Colon (tissue), 2 donors: Measurements from ENCODE around the gene SMC3.
"Not testable (repeated sequence)": the region's sequence is repeated elsewhere in the genome, so short reads cannot be mapped to it uniquely, and the experiment has no call there.

Source experiments
- FAIRE-seq: peaks from 2 replicates; lab custom pipeline; 2012; peaks lifted over from hg19 to GRCh38; lab: Jason Lieb, UNC
- donor health status: control.
- donor health status: control.

Gene SMC3

DNA sequence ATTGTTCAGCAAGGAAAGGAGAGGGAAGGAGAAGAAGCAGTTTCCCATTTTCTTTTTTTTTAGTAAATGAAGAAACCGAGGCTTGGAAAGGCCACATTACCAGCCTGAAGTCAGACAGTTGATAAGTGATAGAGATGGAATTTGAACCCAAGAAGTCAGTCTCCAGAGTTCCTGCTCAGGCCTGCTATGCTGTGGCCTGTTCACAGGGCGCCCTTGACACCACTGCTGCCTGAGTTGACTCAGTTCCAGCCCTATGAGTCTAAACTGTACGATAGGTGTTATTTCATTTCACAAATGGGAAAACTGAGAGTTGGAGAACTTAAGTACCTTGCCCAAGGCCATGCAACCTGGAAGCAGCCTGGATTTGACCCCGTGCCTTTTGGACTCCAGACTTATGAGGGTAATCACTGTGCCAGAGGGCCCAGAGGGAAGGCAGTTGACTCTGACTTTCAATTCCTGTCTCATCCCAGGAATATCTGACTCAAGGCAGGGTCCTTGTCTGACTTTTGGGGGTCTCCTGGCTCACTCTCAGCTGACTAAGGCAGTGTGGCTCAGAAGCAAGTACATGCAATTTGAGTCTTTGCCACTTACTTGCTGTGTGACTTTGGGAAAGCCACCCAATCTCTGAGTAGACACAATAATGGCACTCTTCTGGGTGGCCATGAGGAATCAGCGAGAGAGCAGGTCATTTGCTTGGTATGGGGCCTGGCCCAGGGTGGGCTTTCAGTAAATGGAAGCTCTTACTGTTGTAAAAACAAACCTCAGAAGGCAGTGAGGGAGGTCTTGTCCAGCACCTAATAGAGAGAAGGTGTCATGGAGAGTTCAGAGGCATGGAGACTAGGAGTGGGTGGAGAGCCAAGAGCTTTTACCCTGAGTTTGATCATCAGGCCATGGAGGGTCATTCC is 58.7 kb downstream of the SMC3 start:
- no peak for FAIRE-seq

DNA sequence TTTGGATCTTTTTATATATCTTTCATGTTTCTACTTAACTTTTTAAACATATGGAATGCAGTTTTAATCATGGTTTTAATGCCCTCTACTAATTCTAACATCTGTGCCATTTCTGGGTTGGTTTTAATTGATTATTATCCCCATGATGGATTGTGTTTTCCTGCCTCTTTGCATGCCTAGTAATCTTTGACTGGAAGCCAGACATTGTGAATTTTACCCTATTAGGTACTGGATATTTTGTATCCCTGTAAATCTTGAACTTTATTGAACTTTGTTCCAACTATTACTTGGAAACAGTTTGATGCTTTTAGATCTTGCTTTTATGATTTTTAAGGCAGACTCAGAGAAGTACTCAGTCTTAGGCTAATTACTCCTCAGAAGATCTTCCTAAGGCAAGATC is 60.7 kb downstream of the SMC3 start:
- FAIRE-seq: no peak

DNA sequence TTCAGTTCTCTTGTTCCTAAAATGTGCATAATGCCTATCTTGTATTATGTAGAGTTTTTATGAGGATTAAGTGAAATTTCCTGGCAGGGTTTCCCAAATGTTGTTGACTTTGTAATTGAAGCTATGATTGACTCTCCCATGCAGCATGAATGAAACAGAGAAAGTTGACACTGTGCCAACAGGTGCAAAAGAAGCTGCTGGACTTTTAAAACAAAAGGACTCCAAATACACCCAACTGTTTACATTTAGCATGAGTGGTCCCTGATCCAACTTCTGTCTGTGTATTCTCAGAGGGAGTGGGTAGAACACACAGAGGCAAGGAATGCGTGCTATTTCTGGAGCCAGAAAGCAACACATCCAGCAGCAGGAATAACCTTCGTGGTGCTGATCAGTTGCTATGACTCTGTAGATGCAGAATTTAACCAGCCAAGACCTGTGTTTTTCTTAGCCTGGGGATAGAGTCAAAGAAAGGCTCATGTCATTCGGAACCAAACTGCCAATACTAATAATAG is 62.2 kb downstream of the SMC3 start:
- FAIRE-seq: no peak

DNA sequence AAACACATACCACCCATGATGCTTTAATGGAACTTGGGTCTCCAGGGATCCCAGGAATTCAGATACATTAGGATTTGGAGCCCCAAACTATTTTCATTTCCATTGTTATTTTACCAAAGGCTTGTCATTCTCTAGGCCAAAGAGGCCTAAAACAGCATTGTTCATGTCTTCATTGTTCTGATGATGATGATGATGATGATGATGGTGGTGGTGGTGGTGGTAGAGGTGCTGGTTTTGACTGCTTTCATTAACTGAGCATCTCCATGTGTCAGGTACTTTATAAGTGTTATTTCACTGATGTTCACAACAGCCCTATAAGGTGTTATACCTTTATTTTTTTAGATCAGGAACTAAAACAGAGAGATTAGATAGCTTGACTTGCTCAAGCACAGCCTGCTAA is 64.4 kb downstream of the SMC3 start:
- FAIRE-seq: no peak

DNA sequence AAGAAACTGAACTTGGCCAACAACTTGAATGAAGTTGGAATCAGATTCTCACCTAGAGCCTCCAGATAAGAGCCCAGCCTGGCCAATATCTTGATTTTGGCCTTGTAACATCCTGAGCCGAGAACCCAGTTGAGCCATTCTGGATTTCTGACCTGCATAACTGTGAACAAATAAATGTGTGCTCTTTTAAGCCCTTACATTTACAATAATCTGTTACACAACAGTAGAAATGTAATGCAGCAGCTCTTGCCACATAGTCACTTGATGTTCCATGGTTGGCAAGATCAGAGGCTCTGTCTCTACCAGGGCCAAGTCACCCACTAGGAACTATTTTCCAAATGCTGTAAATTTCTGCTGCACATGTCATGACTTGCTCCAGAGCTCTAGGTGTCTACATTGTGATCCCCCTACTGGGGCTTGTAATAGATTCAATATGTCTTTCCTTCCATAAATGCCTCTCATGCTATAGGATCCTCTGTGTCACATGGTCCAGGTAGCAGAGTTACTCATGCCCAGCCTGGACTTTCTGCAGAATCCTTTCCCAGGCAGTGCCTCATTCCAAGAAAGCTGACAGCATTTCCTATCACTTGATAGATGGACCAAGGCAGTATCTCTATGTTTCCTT is 65.2 kb downstream of the SMC3 start:
- no peak for FAIRE-seq

DNA sequence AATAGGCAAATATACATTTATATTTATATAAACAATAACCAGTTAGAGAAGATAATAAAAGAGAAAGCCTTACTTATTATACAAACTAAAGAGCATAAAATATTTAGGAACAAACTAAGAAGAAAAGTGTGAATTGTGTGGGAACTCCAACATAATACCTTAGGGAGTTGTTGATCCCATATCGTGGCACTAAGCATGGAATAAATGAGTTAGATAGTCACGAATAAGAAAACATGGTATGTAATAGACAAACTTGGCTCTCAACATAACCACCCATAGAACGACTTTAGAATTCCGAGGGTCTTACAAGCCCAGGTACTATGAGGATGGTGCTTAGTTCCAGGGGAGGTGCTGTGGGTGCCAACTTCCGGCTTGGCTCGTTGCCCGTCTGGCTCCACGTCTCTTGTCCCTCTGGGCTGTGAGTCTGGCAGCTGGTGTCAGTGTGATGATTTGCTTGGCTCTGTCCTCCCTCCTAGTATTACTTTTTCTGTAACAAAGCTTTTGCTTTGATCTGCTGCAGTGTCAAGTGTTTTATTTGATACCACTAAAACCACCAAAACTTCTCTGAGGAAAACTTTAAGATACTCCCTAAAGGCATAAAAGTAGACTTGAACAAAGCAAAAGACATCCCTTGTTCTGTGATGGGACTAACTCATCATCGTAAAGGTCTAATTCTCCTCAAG is 67.2 kb downstream of the SMC3 start:
- no peak for FAIRE-seq

DNA sequence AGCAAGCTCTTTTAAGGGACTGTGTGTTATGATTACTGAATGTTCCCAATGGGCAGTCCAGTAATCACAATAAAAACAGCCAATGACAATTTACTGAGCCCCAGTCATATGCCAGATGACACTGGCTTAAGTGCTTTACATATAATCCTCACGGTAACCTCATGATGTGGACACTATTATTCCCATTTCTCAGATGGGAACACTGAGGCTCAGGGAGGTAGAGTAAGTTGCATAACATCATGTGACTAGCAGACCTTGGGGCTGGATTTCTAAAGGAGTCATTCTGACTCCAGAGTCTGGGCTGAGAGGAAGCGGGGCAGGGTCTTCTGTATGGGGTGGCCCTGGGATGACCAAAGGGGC is 69.1 kb downstream of the SMC3 start:
- FAIRE-seq: no peak

DNA sequence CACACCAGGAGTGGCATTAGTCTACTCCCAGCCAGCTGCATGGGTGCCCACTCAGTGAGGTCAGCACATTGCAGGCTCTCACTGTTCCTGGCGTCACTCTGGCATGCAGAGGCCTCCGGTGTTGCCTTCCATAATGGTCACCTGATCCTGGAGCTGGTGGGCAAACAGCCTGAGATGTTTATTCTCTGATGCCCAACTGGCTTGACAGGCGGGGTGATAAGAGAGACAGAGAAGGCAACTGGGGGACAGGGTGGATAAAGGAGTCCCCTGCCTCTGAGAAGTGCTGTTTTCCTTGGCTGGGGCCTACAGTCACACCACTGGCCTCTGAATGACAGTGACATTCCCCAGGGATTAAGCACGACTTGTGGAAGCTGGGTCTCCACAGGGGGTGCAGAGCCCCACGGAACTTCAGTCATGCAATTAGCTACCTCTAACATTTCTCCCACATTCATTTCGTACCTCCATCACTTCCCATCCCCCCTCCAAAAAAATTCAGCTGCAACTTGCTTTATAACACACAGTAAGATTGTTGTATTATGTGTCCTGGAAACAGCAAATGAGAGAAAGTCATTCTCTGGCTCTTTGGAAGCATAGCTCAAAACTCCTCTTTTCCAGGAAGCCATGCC is 69.5 kb downstream of the SMC3 start:
- FAIRE-seq: no peak

DNA sequence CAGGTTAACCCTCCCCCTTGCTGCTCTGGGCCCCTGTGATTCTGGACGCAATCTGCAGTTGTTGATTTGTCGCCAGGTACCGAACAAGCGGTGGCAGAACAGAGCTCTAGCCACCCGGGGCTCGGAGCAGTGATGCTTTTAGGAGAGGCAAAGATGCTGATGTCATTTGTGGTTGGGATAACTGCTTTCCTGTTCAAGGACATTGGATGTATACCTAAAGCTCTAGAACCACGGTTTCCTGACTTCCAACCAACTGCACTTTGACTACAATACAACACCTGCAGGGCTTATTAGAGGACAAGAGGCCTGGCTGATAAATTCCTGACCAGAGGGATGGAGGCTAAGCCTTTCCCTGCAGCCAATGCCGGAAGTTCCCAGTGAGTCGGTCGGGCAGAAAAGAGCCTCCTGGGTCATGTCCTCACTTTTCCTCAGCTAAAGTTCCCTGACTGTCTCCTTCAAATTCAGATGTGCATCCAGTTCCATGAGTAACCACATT is 70.1 kb downstream of the SMC3 start:
- FAIRE-seq: no peak

DNA sequence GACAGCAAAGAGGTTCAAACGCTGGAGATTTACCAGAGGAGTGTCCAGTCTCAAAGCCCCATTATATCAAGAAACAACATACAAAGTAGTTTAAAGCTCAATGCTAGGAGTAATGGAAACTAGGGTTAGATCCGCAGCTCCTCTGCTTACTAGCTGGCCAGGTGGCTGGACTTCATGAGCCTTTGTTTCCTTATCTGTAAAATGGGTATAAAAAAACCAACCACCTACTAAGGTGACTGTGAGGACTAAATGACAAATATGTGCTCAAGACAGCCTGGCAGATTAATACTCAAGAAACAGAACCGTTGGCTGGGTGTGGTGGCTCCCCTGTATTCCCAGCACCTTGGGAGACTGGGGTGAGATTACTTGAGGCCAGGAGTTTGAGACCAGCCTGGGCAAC is 70.8 kb downstream of the SMC3 start:
- no peak for FAIRE-seq

DNA sequence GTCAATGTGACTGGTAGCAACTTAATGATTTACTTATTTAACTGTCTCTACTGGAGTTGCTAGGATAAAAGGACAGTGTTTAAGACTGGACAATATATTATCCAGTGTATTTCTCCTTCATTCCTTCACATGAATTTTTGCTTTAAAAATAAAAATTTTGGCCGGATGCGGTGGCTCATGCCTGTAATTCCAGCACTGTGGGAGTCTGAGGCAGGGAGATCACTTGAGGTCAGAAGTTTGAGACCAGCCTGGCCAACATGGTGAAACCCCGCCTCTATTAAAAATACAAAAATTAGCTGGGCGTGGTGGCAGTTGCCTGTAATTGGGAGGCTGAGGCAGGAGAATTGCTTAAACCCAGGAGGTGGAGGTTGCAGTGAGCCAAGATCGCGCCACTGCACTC is 71.6 kb downstream of the SMC3 start:
- not testable (repeated sequence) for FAIRE-seq

DNA sequence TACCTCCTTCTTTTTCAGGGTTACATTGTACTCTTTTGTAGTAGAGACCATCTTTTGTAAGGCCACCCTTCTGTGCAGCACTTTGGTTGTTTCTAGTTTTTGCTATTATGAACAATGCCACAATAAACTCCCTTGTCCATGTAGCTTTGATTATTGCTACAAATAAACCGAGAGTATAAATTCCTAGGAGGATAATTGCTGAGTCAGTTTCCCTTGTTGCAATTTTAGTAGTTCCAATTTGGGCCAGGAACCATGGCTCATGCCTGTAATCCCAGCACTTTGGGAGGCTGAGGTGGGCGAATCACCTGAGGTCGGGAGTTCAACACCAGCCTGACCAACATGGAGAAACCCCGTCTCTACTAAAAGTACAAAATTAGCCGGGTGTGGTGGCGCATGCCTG is 72.4 kb downstream of the SMC3 start:
- not testable (repeated sequence) for FAIRE-seq

DNA sequence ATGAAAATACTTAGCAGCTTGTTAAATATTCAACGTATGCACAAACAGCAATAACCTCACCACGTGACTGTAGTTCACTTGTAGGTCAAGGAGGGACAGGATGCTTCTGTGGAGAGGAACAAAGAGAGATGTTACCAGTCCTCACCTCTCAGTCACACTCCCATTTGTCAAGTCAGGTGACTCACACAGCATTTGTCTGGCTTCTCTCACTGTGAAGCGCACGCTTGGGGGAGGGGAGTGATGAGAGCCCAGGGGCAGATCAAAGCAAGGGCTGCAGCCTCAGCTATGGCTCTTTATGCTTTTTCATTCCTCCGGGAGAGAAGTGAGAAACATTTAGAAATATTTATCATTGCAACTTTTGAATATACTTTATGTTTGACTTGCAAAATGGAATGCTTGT is 73.8 kb downstream of the SMC3 start:
- no peak for FAIRE-seq

DNA sequence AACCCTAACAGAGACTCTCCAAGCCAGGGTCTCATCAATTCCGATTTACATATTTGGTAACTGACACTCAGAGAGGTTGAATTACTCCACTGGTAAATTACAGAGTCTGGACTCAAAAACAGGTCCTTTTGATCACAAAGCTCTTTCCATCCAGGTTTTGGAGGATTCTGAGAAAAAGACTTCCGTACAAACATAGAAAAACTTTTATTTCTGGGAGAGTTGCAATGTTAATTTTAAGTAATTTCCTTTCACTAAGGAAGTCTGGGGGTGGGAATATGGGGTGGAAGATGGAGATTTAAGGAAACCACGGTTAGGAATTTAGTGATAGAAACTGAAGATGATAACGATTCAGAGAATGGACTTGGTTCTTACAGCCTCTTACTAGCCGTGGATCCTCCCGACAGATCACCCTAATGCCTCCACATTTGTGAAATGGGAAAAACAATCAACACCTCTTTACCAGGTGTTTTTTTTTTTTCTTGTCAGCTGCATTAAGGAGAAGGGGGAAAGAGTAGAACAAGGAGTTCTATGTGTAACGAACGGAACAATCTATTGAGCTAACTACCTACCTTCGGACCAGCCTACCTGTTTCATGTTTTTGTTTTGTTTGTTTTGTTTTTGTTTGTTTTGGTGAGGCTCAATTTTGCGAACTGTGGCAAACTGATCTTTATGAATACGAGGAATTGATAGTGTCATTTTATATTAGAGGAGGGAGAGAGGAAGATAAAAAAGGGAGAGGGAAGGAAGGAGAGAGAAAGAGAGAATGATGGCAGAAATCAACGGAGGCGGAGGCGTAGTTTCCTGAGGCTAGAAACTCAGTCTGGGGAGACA is 74.9 kb downstream of the SMC3 start:
- no peak for FAIRE-seq

DNA sequence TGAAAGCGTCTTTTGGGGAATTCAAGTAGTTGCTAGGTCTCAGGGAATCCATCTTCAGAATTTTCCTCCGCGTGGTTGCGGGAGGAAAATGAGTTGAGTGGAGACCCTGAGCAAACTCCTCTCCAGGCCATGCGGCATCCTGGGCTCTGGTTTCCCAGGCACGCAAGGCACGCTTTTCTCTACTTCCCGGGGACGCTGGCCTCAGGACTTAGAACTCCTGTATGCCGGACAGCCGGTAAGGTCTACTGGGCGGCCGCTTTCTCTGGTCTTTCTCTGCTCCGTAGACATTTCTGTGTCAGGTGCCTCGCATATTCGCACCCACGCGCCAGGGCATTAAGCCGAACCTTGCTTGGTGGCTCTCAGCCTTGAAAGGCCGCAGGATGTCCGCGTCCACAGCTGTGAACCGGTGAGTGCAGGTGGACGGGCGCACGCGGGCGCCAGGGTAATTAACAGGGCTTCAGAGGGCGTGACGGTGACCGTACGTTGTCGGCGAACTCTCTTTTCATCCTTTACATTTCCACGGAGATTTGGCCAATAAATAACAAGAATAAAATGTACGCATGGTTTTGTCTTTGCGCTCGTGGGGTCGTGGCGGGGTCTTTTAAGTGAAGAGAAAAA is 75.6 kb downstream of the SMC3 start:
- no peak for FAIRE-seq

DNA sequence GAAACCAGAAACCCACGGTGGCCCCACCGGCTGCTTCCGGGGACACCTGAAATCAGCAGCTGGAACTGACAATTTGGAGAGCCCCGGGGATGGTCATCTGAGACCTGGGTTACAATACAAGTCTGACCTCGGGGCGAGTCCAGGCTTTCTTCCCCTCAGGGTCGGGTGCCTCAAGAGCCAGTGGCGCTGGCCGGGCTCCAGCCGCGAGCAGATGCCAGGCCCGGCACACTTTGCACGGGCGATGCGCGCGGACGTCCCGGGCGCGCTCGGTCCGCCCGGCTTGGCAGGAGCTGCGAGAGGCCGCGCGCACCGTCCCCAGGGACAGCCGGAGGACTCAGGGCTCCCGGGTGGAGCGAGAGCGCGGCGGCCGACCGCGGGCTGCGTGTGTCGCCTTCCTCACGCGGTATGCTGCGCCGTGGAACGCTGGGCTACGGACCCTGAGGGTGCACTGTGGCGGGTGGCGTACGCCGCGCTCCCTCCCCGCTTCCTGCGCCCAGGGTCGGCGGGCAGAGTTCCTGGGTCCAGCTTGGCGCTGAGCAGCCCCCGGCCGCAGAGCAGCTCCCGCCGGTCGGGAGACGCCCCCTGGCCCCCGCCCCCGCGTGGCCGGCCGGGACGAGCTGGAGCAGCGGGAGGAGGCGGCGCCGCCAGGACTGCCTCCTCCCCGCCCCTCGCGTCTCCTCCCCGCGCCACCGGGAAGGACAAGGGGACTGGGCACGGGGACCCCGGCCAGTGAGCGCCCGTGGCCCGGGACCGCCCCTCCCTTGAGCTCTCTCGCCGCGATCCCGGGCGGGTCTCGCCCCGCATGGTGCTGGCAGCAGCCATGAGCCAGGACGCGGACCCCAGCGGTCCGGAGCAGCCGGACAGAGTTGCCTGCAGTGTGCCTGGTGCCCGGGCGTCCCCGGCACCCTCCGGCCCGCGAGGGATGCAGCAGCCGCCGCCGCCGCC is 76.4 kb downstream of the SMC3 start, which contains the start of gene RBM20:
TSS of gene RBM20 (plus strand) at position 684 of the 945 bp plus-strand sequence. CDS start at position 803, 119 bp downstream.
- no peak for FAIRE-seq

DNA sequence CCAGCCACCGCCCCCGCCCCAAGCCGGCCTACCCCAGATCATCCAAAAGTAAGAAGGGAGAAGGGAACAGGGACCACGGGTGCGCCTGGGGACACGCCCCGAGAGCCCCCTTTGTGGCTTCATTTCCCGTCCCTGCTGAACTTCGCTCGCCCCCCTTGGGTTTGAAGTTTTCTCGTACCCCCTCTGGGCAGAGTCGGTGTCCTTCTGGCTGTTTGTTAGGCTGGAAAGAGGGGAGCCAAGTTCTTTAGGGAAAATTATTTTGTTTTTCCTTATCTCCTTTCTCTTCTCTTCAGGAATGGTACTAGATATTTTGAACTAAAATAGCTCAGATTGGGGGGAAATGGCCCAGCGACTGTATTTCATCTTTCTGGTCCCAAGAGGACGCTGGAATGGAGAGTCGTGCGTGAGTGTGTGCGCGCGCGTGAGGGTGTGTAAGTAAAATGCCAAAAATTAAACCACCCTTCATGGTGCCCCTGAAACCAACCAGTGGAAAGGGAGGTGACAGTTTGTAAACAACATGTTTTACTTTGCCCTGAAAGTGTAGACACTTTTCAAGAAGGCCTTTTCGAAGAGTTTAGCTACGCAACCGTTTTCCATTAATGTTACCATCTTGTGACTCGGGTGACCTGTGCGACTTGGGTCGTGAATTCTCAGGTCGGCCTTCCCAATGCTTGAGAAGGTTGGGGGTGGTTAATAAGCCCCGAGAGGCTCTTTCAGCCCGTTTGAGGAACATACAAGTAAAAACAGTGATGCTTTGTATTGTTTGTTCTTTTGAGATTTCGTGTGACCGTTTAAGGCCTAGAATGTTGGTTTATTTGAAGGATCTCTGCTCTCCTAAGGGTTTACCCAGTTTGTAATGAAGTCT is 77.3 kb downstream of the SMC3 start:
- FAIRE-seq: no peak

DNA sequence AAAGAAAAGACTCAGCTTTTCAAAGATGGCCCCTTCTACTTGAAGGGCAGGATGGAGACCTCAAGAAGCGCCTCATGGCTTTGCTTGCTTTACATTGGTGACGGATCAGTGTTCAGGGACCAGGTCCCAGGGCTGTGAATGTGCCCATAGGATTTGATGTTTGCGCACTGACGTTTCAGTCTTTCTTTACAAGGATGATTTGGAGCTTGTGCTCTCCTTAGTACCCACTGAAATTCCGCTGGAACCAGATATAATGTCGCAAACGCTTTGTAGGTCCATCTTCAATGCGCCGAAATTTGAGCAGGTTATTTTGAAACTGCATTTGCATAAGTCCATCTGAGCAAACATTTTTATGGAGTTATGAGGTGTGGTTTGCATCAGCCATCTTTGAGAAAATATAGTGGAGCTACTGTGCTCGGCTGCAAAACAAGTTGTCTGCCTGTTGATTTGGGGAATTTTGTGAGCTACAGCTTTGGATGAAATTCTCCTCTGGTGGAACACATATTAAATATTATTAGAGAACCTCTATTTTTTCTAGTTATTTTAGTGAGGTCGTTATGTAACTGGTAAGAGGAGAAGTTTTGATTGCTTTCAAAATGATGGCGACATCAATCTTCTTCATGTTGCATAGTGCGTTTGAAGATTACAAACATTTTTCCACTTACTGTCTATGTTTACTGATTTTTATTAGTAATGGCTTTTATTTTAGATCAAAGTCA is 79.1 kb downstream of the SMC3 start:
- FAIRE-seq: no peak
